ENCODE measurements around the gene HERPUD1.

Gene HERPUD1

DNA sequence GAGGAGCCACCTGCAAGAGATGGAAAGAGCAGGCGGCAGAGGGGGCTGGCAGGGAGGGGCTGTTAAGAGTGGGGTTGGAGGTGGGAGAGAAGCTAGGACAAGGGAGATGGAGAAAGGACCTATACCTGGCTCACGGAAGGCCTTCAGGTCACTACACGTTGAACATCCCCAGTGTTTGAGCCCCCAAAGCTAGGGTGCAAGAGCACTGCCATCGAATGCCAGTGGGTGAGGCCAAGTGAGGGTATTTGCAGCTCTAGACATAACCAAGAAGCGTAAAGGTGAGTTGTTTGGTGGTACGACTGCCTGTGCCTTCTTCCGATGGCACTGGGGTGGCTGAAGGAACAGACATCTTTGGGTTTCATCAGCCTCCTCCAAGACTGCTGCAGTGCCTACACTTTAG, 17.0 kb upstream of the HERPUD1 start:
- Histone ChIP-seq H3K36me3 (ENCODE audit: control insufficient read depth, insufficient read depth, low read length) (no peaks in the 10 kb centered on the region), H3K4me3 (ENCODE audit: low read length) (no peak overlapping the region), H3K9ac (ENCODE audit: low read length) (no peak overlapping the region), H3K27me3 (ENCODE audit: control insufficient read depth, insufficient read depth, low read length) (no peaks in the 10 kb centered on the region), H3K27ac (ENCODE audit: low read depth, low read length) (no peak overlapping the region), H3K4me1 (ENCODE audit: control insufficient read depth, insufficient read depth, low read length) (no peaks in the 10 kb centered on the region)

DNA sequence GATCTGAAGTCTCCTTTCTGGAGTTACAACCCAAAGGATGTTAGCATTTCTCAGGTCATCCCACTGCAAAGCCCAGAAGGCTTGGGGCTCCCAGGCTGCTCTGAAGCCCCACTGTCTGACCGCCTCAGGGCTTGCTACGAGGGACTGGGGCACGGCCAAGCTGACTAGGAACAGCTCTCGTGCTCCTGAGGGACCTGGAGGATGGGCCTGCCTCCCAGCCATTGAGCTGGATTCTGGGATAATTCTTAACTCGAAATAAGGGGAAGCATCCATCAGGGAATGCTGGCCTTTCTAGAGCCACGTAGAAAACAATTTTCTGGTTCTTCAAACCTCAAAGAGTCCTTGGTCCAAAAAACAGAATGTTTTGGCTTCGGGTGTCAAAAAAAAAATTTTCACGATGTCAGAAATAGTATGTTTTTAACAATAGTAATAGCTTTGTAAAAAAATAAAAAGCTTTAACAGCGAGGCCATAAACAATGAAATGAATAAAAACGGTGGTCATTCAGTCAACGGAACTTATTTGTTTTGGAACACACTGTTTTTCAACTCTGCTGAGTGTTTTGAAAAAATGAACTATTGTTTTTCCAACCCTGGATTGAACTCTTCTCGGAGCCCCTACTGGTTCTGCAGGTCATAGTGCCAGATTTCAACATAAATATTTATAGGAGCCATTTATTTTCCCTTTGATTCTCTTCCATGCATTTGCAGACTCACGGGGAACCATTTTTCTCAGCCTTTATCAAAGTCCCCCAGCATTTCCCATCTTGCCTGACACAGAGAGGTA, 16.4 kb upstream of the HERPUD1 start:
- Histone ChIP-seq H3K36me3 (ENCODE audit: control insufficient read depth, insufficient read depth, low read length) (no peaks in the 10 kb centered on the region), H3K27ac (ENCODE audit: low read depth, low read length) (no peak overlapping the region), H3K4me1 (ENCODE audit: control insufficient read depth, insufficient read depth, low read length) (no peaks in the 10 kb centered on the region), H3K27me3 (ENCODE audit: control insufficient read depth, insufficient read depth, low read length) (no peaks in the 10 kb centered on the region), H3K9ac (ENCODE audit: low read length) (no peak overlapping the region), H3K4me3 (ENCODE audit: low read length) (no peak overlapping the region)

DNA sequence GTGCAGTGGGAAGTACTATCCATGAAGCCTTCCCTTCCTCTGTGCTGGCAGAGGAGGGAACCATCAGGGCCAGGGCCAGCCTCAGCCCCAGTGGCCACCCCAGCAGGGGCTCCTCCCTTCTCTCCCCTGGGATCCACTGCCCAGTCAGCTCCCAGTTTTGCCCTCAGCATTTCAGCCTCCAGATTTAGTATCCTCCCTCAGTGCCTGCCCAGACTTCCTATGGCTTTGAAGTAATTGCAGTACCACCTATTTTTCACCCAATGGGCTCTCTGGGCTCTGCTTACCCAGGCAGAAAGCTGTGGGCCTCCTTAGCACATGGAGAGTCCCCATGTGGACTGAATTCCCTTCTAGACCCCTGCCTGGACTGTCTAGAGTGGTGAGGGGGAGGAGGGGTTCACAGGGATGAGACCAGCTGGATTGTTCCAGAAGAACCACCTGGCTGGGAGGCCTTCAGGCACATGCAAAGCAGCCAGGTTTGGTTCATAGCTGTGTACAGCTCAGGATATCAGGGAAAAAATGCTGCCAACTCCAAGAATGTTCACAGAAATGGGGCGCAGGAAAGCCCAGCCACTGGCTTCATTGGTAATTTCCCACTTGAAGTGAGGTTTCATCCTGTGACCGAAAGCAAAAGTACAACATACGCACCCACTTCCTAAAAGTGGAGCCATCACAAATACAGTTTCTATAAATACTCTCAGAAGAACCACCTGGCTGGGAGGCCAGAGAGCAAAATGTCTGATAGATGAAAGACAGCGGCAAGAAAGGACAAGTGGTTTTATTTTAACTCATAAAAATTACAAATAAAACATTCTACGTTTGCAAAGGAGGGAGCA, 15.2 kb upstream of the HERPUD1 start:
- no peaks in the 10 kb centered on the region for H3K27me3 ChIP-seq (ENCODE audit: control insufficient read depth, insufficient read depth, low read length)
- no peak overlapping the region for H3K9ac ChIP-seq (ENCODE audit: low read length)
- H3K4me1 ChIP-seq (ENCODE audit: control insufficient read depth, insufficient read depth, low read length), result no peaks in the 10 kb centered on the region
- H3K36me3 ChIP-seq (ENCODE audit: control insufficient read depth, insufficient read depth, low read length), result no peaks in the 10 kb centered on the region
- H3K27ac ChIP-seq (ENCODE audit: low read depth, low read length), result no peak overlapping the region
- no peak overlapping the region for H3K4me3 ChIP-seq (ENCODE audit: low read length)

DNA sequence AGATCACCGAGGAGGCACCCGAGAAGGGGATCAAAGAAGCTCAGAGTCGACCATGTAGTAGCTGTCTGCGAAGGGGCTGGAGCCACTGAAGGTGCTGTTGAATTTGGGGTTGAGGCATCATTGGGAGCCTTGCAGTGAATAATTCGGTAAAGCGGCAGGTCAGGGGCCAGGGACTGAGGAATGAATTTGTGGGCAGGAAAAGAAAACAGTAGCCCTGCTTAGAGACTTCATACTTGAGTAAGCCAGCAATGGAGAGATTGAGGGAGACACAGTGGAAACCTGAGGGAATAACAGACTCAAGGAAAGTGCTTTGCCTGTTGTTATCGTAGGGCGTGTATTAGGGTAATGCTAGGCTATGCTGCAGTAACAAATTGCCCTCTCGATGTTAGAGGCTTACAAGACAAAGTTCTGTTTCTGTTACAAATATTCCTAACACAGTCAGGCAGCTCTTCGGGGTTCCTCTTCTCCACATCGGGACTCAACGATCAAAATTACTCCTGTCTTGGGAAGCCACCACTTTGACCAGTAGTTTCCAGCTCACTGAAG, 13.4 kb upstream of the HERPUD1 start:
- Histone ChIP-seq H3K4me3 (ENCODE audit: low read length) (no peak overlapping the region), H3K9ac (ENCODE audit: low read length) (no peak overlapping the region), H3K27ac (ENCODE audit: low read depth, low read length) (no peak overlapping the region)

DNA sequence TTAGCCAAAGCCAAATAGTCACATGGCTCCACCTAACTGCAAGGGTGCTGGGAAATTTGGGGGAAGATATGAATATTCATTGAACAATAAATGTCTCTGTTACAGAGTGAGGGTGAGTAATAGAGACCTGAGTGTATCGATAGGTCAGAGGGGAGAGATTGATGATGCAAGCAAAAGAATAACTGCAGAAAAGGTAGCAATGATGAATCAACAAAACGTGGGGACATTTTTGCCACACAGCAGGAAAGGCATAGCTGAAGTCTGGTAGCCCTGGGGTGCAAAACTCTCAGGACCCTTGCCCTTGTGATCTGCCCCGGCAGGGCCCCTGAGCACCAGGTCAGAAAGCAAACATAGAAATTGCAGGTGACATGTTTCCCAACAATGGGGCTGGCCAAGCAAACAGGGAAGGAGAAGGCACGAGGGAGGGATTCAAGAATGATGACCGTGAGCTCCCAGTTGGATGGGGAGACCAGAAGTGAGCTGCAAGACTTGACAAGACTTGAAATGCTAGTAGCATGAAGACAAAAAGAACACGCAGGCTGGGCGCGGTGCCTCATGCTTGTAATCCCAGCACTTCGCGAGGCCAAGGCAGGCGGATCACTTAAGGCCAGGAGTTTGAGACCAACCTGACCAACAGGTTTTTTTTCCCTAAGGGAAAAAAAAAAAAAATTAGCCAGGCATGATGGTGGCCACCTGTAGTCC, 12.7 kb upstream of the HERPUD1 start:
- Histone ChIP-seq H3K27me3 (ENCODE audit: control insufficient read depth, insufficient read depth, low read length) (no peaks in the 10 kb centered on the region), H3K9ac (ENCODE audit: low read length) (no peak overlapping the region), H3K36me3 (ENCODE audit: control insufficient read depth, insufficient read depth, low read length) (no peaks in the 10 kb centered on the region), H3K4me3 (ENCODE audit: low read length) (no peak overlapping the region), H3K27ac (ENCODE audit: low read depth, low read length) (no peak overlapping the region), H3K4me1 (ENCODE audit: control insufficient read depth, insufficient read depth, low read length) (no peaks in the 10 kb centered on the region)

More for the DNA sequence above, 13.4 kb upstream of the HERPUD1 start:
- Histone ChIP-seq H3K4me1 (ENCODE audit: control insufficient read depth, insufficient read depth, low read length) (no peaks in the 10 kb centered on the region), H3K27me3 (ENCODE audit: control insufficient read depth, insufficient read depth, low read length) (no peaks in the 10 kb centered on the region), H3K36me3 (ENCODE audit: control insufficient read depth, insufficient read depth, low read length) (no peaks in the 10 kb centered on the region)

DNA sequence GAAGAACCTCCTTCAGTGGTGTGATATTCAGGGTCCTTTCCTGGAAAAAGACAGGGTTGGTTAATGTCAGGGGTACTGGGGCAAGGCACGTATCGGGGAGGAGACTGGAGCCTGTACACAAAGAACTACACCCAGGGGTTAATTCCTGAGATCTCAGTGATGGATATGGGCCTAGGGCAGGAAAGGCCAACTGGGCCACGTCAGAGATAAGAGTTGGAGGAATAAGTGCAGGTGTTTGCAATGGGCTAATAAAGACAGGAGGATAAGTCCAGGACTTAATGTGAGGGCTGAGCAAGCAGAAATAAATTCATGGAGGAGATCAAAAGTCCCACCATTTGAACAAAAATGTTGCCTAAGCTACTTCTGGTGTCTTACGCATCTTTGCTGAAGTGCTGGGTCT, 10.4 kb upstream of the HERPUD1 start:
- no peaks in the 10 kb centered on the region for H3K36me3 ChIP-seq (ENCODE audit: control insufficient read depth, insufficient read depth, low read length)
- H3K27me3 ChIP-seq (ENCODE audit: control insufficient read depth, insufficient read depth, low read length), result no peaks in the 10 kb centered on the region
- H3K27ac ChIP-seq (ENCODE audit: low read depth, low read length), result no peak overlapping the region
- no peak overlapping the region for H3K9ac ChIP-seq (ENCODE audit: low read length)
- no peaks in the 10 kb centered on the region for H3K4me1 ChIP-seq (ENCODE audit: control insufficient read depth, insufficient read depth, low read length)
- H3K4me3 ChIP-seq (ENCODE audit: low read length), result no peak overlapping the region

DNA sequence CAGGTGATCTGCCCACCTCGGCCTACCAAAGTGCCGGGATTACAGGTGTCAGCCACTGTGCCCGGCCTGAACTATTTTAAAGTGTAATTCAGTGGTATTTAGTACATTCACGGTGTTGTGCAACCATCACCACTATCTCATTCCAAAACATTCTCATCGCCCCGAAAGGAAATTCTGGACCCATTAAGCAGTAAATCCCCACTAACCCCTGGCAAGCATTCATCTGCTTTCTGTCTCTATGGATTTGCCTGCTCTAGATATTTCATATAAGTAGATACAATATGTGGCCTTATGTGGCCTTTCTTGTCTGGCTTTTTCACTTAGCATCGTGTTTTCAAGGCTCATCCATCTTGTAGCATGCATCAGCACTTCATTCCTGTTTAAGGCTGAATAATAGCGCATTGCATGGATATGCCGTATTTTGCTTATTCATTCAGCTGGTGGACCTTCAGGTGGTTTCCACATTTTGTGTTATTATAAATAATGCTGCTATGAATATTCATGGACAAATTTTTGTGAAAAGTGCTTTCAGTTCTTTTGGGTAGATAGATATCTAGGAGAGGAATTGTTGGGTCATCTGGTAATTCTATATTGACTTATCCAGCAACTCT, 8.4 kb upstream of the HERPUD1 start:
- H3K27ac ChIP-seq (ENCODE audit: low read depth, low read length), result no peak overlapping the region

DNA sequence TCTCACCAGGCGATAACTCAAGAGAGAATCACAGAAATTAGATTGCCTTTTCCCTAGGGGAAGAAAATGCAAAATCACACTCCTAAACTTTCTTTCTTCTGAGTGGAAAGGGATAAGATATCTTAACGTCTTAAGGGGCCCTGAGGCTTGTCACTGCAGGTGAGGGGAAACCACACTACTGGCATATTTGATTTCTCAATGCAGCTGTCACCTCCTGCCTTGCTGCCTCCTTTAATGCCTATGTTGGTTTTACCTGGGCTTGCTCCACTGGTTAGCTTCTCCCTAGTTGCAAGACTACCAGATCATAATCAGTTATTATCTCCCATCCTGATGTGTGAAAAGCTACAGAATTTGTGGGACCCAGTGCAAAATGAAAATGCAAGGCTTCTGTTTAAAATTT, 4.5 kb upstream of the HERPUD1 start:
- Histone ChIP-seq H3K9ac (ENCODE audit: low read length) (no peak overlapping the region), H3K27ac (ENCODE audit: low read depth, low read length) (no peak overlapping the region), H3K4me3 (ENCODE audit: low read length) (no peak overlapping the region), H3K36me3 (ENCODE audit: control insufficient read depth, insufficient read depth, low read length) (no peaks in the 10 kb centered on the region), H3K4me1 (ENCODE audit: control insufficient read depth, insufficient read depth, low read length) (peaks cover 5% of the 10 kb centered on the region), H3K27me3 (ENCODE audit: control insufficient read depth, insufficient read depth, low read length) (no peaks in the 10 kb centered on the region)

More for the DNA sequence above, 8.4 kb upstream of the HERPUD1 start:
- Histone ChIP-seq H3K36me3 (ENCODE audit: control insufficient read depth, insufficient read depth, low read length) (no peaks in the 10 kb centered on the region), H3K4me1 (ENCODE audit: control insufficient read depth, insufficient read depth, low read length) (no peaks in the 10 kb centered on the region), H3K9ac (ENCODE audit: low read length) (no peak overlapping the region), H3K27me3 (ENCODE audit: control insufficient read depth, insufficient read depth, low read length) (no peaks in the 10 kb centered on the region), H3K4me3 (ENCODE audit: low read length) (no peak overlapping the region)

DNA sequence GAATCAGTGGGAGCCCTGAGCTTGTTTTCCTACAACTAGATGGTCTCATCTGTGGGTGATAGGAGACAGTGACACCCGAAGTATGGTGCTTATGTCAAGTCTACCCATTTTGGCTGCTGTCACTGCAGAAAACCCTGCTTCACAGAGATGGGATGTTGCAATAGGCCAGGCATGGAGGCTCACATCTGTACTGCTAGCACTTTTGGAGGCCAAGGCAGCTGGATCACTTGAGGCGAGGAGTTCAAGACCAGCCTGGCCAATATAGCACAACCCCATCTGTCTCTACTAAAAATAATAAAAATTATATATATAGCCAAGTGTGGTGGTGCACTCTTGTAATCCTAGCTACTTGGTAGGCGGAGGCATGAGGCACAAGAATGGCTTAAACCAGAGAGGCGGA, 2.3 kb upstream of the HERPUD1 start:
- Histone ChIP-seq H3K36me3 (ENCODE audit: control insufficient read depth, insufficient read depth, low read length) (no peaks in the 10 kb centered on the region), H3K27ac (ENCODE audit: low read depth, low read length) (no peak overlapping the region), H3K27me3 (ENCODE audit: control insufficient read depth, insufficient read depth, low read length) (no peaks in the 10 kb centered on the region), H3K4me1 (ENCODE audit: control insufficient read depth, insufficient read depth, low read length) (peaks cover 5% of the 10 kb centered on the region), H3K4me3 (ENCODE audit: low read length) (no peak overlapping the region), H3K9ac (ENCODE audit: low read length) (no peak overlapping the region)

DNA sequence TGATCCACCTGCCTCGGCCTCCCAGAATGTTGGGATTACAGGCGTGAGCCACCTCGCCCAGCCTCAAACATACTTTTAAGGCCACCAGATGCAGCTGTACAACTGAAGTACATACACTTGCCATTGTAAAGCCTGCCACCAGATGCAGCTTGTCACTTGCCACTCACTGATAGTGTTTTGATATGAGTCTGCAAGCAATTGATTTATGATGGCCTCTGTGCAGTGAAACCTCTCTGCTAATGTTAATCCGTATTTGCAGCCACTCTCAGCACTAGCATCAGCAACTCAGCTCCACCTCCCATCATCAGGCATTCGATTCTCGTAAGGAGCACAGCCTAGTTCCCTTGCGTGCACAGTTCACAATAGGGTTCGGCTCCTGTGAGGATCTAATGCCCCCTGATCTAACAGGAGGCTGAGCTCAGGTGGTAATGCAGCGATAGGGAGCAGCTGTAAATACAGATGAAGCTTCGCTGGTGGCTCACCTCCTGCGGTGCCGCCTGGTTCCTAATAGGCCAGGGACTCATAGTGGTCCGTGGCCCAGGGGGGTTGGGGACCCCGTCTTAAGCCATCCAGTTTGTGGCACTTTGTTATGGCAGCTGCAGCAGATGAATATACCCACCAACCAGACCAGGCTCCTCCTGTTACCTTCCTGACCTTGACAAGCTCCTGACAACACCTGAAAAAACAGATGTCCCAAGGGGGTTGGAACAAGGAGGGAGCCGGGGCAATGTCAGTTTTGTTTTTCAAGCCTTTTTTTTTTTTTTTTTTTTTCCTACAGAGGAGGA, 1.3 kb upstream of the HERPUD1 start:
- H3K27ac ChIP-seq (ENCODE audit: low read depth, low read length), result no peak overlapping the region
- H3K27me3 ChIP-seq (ENCODE audit: control insufficient read depth, insufficient read depth, low read length), result no peaks in the 10 kb centered on the region
- H3K4me1 ChIP-seq (ENCODE audit: control insufficient read depth, insufficient read depth, low read length), result peaks cover 11% of the 10 kb centered on the region
- H3K4me3 ChIP-seq (ENCODE audit: low read length), result no peak overlapping the region
- H3K36me3 ChIP-seq (ENCODE audit: control insufficient read depth, insufficient read depth, low read length), result no peaks in the 10 kb centered on the region
- H3K9ac ChIP-seq (ENCODE audit: low read length), result no peak overlapping the region

DNA sequence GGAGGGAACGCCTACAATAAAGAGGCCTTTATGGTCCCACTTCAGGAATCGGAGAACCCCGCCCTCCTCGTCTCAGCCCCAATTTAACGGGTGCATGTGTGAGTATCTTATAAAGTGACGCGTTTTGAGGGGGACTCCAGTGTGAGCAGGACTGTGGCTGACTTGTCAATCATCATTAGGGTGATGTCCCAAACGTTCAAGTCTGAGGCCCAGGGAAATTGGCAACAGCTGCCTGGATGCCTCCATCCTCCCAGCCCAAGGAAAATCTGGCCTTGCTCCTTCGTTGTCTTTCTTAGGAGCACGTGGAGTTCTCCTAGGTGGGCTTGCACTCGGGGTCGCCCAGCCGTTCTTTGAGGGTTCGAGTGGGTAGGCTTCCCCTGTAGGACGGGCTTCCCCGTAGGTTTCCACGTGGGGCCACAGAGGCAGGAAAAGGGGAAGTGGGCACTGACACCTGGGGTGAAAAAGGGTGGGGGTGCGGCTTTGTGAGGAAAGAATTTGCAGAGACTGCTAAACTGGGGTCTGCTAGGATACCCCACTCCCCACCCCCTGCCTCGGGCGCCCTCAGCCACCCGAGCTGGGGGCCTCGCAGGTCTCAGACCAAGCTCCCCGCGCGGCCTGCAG, 561 bp upstream of the HERPUD1 start:
- H3K36me3 ChIP-seq (ENCODE audit: control insufficient read depth, insufficient read depth, low read length), result peaks cover under 1% of the 10 kb centered on the region
- peak overlapping the region; percentile 98 for H3K27ac ChIP-seq (ENCODE audit: low read depth, low read length)
- H3K4me3 ChIP-seq (ENCODE audit: low read length), result peak overlapping the region; percentile 73
- H3K27me3 ChIP-seq (ENCODE audit: control insufficient read depth, insufficient read depth, low read length), result no peaks in the 10 kb centered on the region
- peak overlapping the region; percentile 74 for H3K9ac ChIP-seq (ENCODE audit: low read length)
- H3K4me1 ChIP-seq (ENCODE audit: control insufficient read depth, insufficient read depth, low read length), result peaks cover 14% of the 10 kb centered on the region
